Measurements from ENCODE around the gene PRKACB.

Gene PRKACB

DNA sequence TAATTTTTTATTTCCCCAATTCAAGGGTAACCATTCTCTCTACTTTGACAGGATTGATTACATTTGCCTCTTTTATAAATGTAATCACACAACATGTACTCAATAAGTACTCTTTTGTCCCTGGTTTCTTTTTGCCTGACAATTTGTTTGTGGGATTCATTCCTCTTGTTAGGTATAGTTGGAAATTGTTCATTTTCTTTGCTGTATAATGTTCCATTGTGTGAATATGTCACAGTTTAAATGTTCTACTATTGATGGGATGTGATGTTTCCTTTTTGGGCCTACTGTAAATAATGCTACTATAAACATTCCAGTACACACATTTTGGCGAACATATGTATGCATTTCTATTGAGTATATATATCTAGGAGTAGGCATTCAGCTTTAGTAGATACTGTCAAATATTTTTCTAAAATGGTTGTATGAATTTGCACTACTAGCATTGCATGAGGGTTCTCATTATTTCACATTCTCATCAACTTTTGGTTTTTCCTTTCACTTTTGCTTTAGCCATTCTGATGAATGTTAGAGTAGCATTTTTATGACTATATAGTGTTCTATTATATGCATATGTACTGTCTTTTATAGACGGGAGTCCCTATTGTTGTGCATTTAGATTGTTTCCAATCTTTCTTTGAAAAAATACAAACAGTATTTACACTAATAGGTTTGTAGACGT lies 35.0 kb upstream of the PRKACB start:
- no peak overlapping the region for H3K4me3 ChIP-seq (ENCODE audit: low read depth, low read length)
- TF ChIP-seq, protein P1, sequence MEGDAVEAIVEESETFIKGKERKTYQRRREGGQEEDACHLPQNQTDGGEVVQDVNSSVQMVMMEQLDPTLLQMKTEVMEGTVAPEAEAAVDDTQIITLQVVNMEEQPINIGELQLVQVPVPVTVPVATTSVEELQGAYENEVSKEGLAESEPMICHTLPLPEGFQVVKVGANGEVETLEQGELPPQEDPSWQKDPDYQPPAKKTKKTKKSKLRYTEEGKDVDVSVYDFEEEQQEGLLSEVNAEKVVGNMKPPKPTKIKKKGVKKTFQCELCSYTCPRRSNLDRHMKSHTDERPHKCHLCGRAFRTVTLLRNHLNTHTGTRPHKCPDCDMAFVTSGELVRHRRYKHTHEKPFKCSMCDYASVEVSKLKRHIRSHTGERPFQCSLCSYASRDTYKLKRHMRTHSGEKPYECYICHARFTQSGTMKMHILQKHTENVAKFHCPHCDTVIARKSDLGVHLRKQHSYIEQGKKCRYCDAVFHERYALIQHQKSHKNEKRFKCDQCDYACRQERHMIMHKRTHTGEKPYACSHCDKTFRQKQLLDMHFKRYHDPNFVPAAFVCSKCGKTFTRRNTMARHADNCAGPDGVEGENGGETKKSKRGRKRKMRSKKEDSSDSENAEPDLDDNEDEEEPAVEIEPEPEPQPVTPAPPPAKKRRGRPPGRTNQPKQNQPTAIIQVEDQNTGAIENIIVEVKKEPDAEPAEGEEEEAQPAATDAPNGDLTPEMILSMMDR (IDR thresholded peaks at IDR 0.05; ENCODE audit: control insufficient read depth, extremely low read depth, insufficient read depth) = no peak
- DNase-seq (ENCODE audit: low read depth) = no peak

GRCh38 chr1:84110629-84111028 lies 33.4 kb upstream of the PRKACB start:
- no peak overlapping the region for H3K4me3 ChIP-seq (ENCODE audit: low read depth, low read length)
- DNase-seq (ENCODE audit: low read depth) = no peak
- TF ChIP-seq, protein P1 (IDR thresholded peaks at IDR 0.05; ENCODE audit: control insufficient read depth, extremely low read depth, insufficient read depth) = no peak

GRCh38 chr1:84116558-84116957 lies 27.5 kb upstream of the PRKACB start:
- H3K4me3 ChIP-seq (ENCODE audit: low read depth, low read length) = no peak overlapping the region
- TF ChIP-seq, protein P1 (IDR thresholded peaks at IDR 0.05; ENCODE audit: control insufficient read depth, extremely low read depth, insufficient read depth) = no peak
- no peak for DNase-seq (ENCODE audit: low read depth)

DNA sequence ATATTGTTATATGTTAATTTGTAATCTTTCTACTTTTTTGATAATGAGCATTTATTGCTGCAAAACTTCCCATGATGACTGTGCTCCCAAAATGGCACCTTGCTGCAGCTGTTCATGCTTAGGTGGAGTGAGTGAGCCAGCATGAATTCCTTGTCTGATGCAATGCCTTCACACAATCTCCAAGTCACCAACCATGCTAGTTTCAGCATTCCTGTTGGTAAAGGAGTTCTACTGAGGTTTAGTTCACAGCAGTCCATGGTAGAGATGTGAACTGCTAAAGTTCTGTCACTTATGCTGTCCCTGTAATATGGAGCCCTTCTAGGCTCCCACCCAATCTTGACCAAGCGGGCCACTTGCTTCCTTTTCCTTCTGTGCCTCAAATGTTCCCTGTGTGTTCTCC lies 26.2 kb upstream of the PRKACB start:
- TF ChIP-seq, protein P1 (IDR thresholded peaks at IDR 0.05; ENCODE audit: control insufficient read depth, extremely low read depth, insufficient read depth) = no peak
- H3K4me3 ChIP-seq (ENCODE audit: low read depth, low read length) = no peak overlapping the region
- no peak for DNase-seq (ENCODE audit: low read depth)

GRCh38 chr1:84121360-84121759 lies 22.7 kb upstream of the PRKACB start:
- no peak for DNase-seq (ENCODE audit: low read depth)
- no peak overlapping the region for H3K4me3 ChIP-seq (ENCODE audit: low read depth, low read length)
- TF ChIP-seq, protein P1 (IDR thresholded peaks at IDR 0.05; ENCODE audit: control insufficient read depth, extremely low read depth, insufficient read depth) = no peak

DNA sequence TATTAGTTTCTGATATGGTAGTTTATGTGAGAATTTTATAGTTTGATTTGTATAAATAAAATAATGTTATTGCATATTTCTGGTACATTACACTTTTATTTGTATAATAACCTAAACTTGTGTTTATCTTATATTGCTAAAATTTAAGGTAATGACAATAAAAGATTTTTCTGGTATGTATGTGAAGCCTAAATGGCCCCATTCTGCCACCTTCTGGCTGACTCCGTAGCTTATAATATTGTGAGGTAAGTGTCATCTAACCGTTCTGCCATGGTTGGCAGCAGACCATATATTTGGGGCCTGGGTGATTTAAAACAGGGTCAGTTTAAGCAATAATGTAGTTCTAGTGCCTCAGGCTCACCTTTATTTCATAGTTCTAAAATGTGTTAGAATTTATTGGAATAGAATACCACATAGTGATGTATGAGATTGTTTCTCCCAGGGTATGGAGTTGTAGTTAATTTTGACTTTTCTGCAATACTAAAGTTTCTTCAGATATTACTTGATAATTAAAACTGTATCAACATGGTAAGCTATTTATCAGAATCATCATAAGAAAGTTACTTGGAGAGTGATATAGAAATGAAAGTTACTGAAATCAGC lies 21.2 kb upstream of the PRKACB start:
- no peak for DNase-seq (ENCODE audit: low read depth)
- TF ChIP-seq, protein P1 (IDR thresholded peaks at IDR 0.05; ENCODE audit: control insufficient read depth, extremely low read depth, insufficient read depth) = peak; percentile 75
- no peak overlapping the region for H3K4me3 ChIP-seq (ENCODE audit: low read depth, low read length)

DNA sequence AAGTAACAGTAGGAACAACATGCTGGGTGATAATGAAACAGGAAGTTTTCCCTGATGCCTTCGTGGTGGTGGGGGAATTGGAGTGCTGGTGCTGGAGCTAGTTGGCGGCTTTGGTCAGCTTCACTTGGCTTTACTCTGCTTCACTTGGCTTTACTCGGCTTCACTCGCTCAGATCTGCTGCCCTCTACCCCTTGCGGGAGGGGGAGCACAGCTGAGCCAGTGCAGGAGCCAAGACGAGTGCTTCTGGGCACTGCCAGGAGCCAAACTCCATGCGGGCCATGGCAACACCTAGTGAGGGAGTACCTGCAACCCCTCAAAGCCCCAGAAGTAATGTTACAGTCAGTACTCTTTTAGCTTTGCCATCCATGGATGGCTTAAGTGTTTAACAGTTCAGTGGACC lies 10.6 kb upstream of the PRKACB start:
- TF ChIP-seq, protein P1 (IDR thresholded peaks at IDR 0.05; ENCODE audit: control insufficient read depth, extremely low read depth, insufficient read depth) = no peak
- H3K4me3 ChIP-seq (ENCODE audit: low read depth, low read length) = no peak overlapping the region
- no peak for DNase-seq (ENCODE audit: low read depth)

Data from LNCaP clone FGC (cell line).